Erythroblast (primary cell): Measurements from ENCODE around the gene ERC2.

Experiments used
- GATA1 ChIP-seq: IDR thresholded peaks from 2 replicates; pipeline ENCODE4 v1.6.1; 2011; ENCODE audit warnings: low read depth, mild to moderate bottlenecking, control low read depth, low read length, moderate library complexity
- POLR2A ChIP-seq: IDR thresholded peaks from 2 replicates; pipeline ENCODE4 v1.6.1; 2011; ENCODE audit warnings: mild to moderate bottlenecking, low read length

DNA sequence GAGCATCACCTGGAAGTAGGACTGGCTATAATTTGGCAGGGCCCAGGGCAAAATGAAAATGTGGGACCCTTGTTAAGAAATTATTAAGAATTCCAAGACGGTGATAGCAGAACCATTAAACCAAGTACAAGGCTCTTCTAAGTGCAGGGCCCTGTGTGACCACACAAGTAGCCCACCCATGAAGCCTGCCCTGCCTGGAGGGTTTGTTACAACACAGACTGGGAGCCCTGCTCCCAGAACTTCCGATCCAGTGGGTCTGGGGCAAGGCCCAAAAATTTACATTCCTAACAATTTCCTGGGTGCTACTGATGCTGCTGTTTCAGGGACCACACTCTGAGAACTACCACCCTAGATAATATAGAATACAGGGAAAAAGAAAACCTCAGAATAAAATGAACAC, 666.6 kb downstream of the ERC2 start:
- TF ChIP-seq POLR2A (no peak), GATA1 (no peak)
